OCI-LY7 (cell line): Measurements from ENCODE around the gene FUT2. TPM values are rescaled to one million over a fixed set of nuclear protein-coding genes. Genes with fewer than 3 reads are reported as not detected.

Experiments
- BruUV-seq: library from RNA; stranded (reverse); fragments of 400-500 nt; replicated peaks from 2 replicates; lab custom pipeline; 2021; lab: Mats Ljungman, UMichigan
- CTCF ChIA-PET: fragments of 300-600 bp; sonication (Branson Sonifier 250); formaldehyde crosslinking; loops from one replicate; lab custom pipeline; 2022; ENCODE audit warnings: antibody characterized with exemption; ENCODE audit not compliant: unreplicated experiment; lab: Charles Lee
- POLR2A ChIA-PET: fragments of 300-600 bp; sonication (Branson Sonifier 250); formaldehyde crosslinking; loops from one replicate; lab custom pipeline; 2022; ENCODE audit warnings: antibody characterized with exemption; lab: Charles Lee
- DNase-seq: peaks from one replicate; pipeline ENCODE4 v3.0.0-alpha.2; 2015; ENCODE audit warnings: low spot score
- H2AFZ ChIP-seq: fragments of 200-600 bp; sonication (generic), shearing (Covaris generic); 2 replicates; pipeline ENCODE4 v1.6.1; 2014; ENCODE audit warnings: mild to moderate bottlenecking, antibody characterized with exemption, low read length, moderate library complexity
- H3K27ac ChIP-seq: fragments of 200-600 bp; sonication (generic); 2 replicates; pipeline ENCODE4 v1.5.1; 2014; ENCODE audit warnings: mixed run types, low read depth, mild to moderate bottlenecking, moderate library complexity, low read length, inconsistent platforms; ENCODE audit not compliant: poor library complexity, severe bottlenecking
- H3K36me3 ChIP-seq: fragments of 200-600 bp; sonication (generic); 2 replicates; pipeline ENCODE4 v1.6.1; 2014; ENCODE audit warnings: mild to moderate bottlenecking, antibody characterized with exemption, low read length, moderate library complexity, mixed read lengths; ENCODE audit not compliant: insufficient read depth
- H3K4me1 ChIP-seq: fragments of 200-600 bp; sonication (generic); 2 replicates; pipeline ENCODE4 v1.5.1; 2014; ENCODE audit warnings: mild to moderate bottlenecking, low read length; ENCODE audit not compliant: insufficient read depth, poor library complexity, severe bottlenecking
- H3K4me2 ChIP-seq: fragments of 200-600 bp; sonication (generic); 2 replicates; pipeline ENCODE4 v1.6.1; 2014; ENCODE audit warnings: mild to moderate bottlenecking, low read length
- H3K4me3 ChIP-seq: fragments of 200-600 bp; sonication (generic); 2 replicates; pipeline ENCODE4 v1.5.1; 2014; ENCODE audit warnings: mild to moderate bottlenecking, low read depth, low read length; ENCODE audit not compliant: poor library complexity, severe bottlenecking
- H3K79me2 ChIP-seq: fragments of 200-600 bp; sonication (generic); 2 replicates; pipeline ENCODE4 v1.6.1; 2016; ENCODE audit warnings: low read depth, mild to moderate bottlenecking, low read length, moderate library complexity, mixed read lengths; ENCODE audit not compliant: insufficient read depth
- H3K9me2 ChIP-seq: fragments of 200-600 bp; sonication (generic); 2 replicates; pipeline ENCODE4 v1.6.1; 2016; ENCODE audit warnings: mild to moderate bottlenecking, low read length, mixed read lengths; ENCODE audit not compliant: insufficient read depth
- H3K9me3 ChIP-seq: fragments of 200-600 bp; sonication (generic); 2 replicates; pipeline ENCODE4 v1.6.1; 2014; ENCODE audit warnings: mild to moderate bottlenecking, mixed run types, low read length, mixed read lengths
- H4K20me1 ChIP-seq: fragments of 200-600 bp; sonication (generic); 2 replicates; pipeline ENCODE4 v1.6.1; 2014; ENCODE audit warnings: mild to moderate bottlenecking, antibody characterized with exemption, low read length, moderate library complexity, mixed read lengths; ENCODE audit not compliant: insufficient read depth
- CTCF ChIP-seq: fragments of 200-600 bp; sonication (generic); conservative IDR thresholded peaks from 2 replicates; pipeline ENCODE4 v1.5.1; 2014; ENCODE audit warnings: mild to moderate bottlenecking, antibody characterized with exemption, low read length, moderate library complexity, mixed read lengths
- EZH2phosphoT487 ChIP-seq: fragments of 200-600 bp; sonication (generic); IDR thresholded peaks from 2 replicates; pipeline ENCODE4 v1.6.1; 2018; ENCODE audit warnings: low read depth, borderline replicate concordance, mild to moderate bottlenecking, mixed run types, antibody characterized with exemption, low read length, moderate library complexity, mixed read lengths
- intact Hi-C: fragments of 100-400 bp; cut with micrococcal nuclease; formaldehyde crosslinking; loops from one replicate; pipeline ENCODE4 v1.10.0; 2022; ENCODE audit not compliant: unreplicated experiment
- total RNA-seq, 2 experiments: library from RNA; depleted of rRNA in 1 of 2; stranded (reverse); fragments of >200 nt in 1 of 2; shearing (Covaris generic) in 1 of 2; gene quantifications; 2 replicates each; pipeline ENCODE4 v1.2.3, GENCODE V29; 2014 to 2022

FUT2 gene
- total RNA-seq, 2 experiments from 2014 or later = not detected

- Histone ChIP-seq H3K79me2 (no peaks in the 10 kb centered on the region), H3K4me1 (peaks cover 29% of the 10 kb centered on the region), H3K27ac (no peak overlapping the region), H3K4me2 (peak overlapping the region; percentile 92), H3K9me2 (no peaks in the 10 kb centered on the region), H3K36me3 (no peaks in the 10 kb centered on the region), H3K4me3 (peak overlapping the region; percentile 66), H4K20me1 (no peaks in the 10 kb centered on the region), H2AFZ (peak overlapping the region; percentile 7; the same call in 1 of the 2 replicates), H3K9me3 (no peaks in the 10 kb centered on the region)
- intact Hi-C loops = loop anchor here (1.0 to 5.0 kb wide), 4 partner anchors 29 to 326 kb away; no protein-coding TSS in a partner anchor
- no peak for DNase-seq
- CTCF ChIA-PET = no interaction called here
- POLR2A ChIA-PET = no interaction called here
- no TSS peak for BruUV-seq
- no peak for TF ChIP-seq CTCF
- TF ChIP-seq EZH2phosphoT487 = no peak
Measured at GRCh38 chr19:48646722-48647216, 49.0 kb upstream of the FUT2 start.

GRCh38 chr19:48648134-48648533, 47.6 kb upstream of the FUT2 start:
- no peaks in the 10 kb centered on the region for H3K9me2 ChIP-seq
- TF ChIP-seq CTCF (no peak), EZH2phosphoT487 (no peak)
- no peaks in the 10 kb centered on the region for H3K36me3 ChIP-seq
- no peak overlapping the region for H3K27ac ChIP-seq
- peaks cover 29% of the 10 kb centered on the region for H3K4me1 ChIP-seq
- H3K9me3 ChIP-seq = no peaks in the 10 kb centered on the region
- CTCF ChIA-PET = no interaction called here
- intact Hi-C loops = loop anchor here (5.0 kb wide), 2 partner anchors 89 to 324 kb away; no protein-coding TSS in a partner anchor
- no peaks in the 10 kb centered on the region for H4K20me1 ChIP-seq
- DNase-seq = no peak
- H3K79me2 ChIP-seq = no peaks in the 10 kb centered on the region
- BruUV-seq = no TSS peak
- no peak overlapping the region for H3K4me3 ChIP-seq
- no peak overlapping the region for H3K4me2 ChIP-seq
- H2AFZ ChIP-seq = no peak overlapping the region
- POLR2A ChIA-PET = no interaction called here

- Histone ChIP-seq H2AFZ (no peak overlapping the region), H3K9me2 (no peaks in the 10 kb centered on the region), H3K4me2 (no peak overlapping the region), H3K4me1 (peaks cover 16% of the 10 kb centered on the region), H3K27ac (no peak overlapping the region), H3K36me3 (no peaks in the 10 kb centered on the region), H3K79me2 (no peaks in the 10 kb centered on the region), H4K20me1 (no peaks in the 10 kb centered on the region), H3K4me3 (no peak overlapping the region), H3K9me3 (no peaks in the 10 kb centered on the region)
- CTCF ChIA-PET = no interaction called here
- intact Hi-C loops = no loop called here
- DNase-seq = no peak
- no peak for TF ChIP-seq CTCF
- no peak for TF ChIP-seq EZH2phosphoT487
- no TSS peak for BruUV-seq
- POLR2A ChIA-PET = no interaction called here
Measured at GRCh38 chr19:48650974-48651682, 44.6 kb upstream of the FUT2 start.
